H7 (cell line): Measurements from ENCODE around the gene HOMER3. TPM values are rescaled to one million over a fixed set of nuclear protein-coding genes. Genes with fewer than 3 reads are reported as not detected.
"Not testable (repeated sequence)": the region's sequence is repeated elsewhere in the genome, so short reads cannot be mapped to it uniquely, and the experiment has no call there.

Experiments used
- DNase-seq: peaks from one replicate; pipeline ENCODE4 v3.0.0; 2012
- H3K27me3 ChIP-seq: 2 replicates; pipeline ENCODE4 v1.6.0; 2011; ENCODE audit warnings: mild to moderate bottlenecking, low read length; ENCODE audit not compliant: control insufficient read depth, insufficient read depth
- H3K36me3 ChIP-seq: replicated peaks from 2 replicates; pipeline ENCODE4 v1.5.1; 2011; ENCODE audit warnings: low read length; ENCODE audit not compliant: control insufficient read depth, insufficient read depth
- H3K4me3 ChIP-seq: 2 replicates; pipeline ENCODE4 v1.5.1; 2011; ENCODE audit warnings: low read depth, mild to moderate bottlenecking, control low read depth, low read length, moderate library complexity; ENCODE audit not compliant: insufficient read depth
- total RNA-seq: library from RNA; depleted of rRNA; stranded (reverse); fragments of >200 nt; shearing (Covaris generic); gene quantifications from 2 replicates; pipeline ENCODE4 v1.2.3, GENCODE V29; 2014

HOMER3 gene
- total RNA-seq, 1 experiment from 2014 or later, result 25.1 TPM

DNA sequence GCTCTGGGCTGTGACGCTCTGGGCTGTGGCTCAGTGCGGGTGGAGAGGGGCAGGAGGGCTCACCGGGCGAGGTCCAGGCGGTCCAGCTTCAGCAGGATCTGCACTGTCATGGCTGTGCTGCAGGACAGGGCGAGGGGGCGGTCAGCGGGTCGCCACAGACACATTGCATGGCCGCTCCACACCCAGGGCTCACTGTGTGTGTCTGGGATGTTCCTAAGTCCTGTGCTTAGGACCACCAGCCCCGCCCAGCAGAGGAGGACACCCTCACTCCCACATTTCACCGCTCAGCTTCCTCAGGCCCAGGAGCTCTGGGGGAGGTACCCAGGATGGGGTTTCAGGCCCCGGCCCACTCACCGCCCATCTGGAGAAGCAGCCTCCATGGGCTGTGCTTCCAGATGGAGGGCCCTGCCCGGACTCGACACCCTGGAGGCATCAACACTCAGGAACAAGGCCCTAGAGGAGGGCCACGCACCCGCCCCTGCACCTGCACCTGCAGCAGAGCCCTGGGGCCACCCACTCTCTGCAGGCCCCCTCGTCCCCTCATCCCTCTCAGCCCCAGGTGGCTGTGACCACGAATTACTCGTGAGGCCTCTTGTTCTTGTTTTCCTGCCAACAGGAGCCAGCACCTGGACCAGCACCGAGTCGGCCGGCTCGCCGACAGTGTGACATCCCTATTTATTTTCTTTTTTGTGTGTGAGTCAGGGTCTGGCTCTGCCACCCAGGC lies 35.3 kb downstream of the HOMER3 start:
- H3K27me3 ChIP-seq, result no peaks in the 10 kb centered on the region
- no peak for DNase-seq
- no peak overlapping the region for H3K4me3 ChIP-seq
- no peaks in the 10 kb centered on the region; the same call in none of the 2 replicates for H3K36me3 ChIP-seq

DNA sequence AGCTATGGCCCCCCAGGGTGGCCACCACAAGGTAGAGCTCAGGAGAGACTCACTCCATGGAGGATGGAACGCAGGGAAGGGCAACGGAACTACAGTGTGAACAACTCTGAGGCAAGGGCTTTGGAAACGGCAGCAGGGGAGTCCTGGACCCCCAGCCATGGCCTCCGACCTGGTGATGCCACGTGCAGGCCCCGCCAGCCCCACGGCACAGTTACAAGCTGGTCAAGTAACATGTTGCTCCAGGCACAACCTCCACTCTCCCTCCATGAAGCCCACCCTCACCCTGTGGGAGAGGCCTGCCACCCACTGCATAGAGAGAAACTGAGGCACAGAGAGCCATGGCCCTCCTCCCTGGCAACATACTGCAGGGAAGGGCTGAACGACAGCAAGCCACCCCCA lies 36.0 kb downstream of the HOMER3 start:
- no peak overlapping the region for H3K4me3 ChIP-seq
- H3K27me3 ChIP-seq, result no peaks in the 10 kb centered on the region
- H3K36me3 ChIP-seq, result no peaks in the 10 kb centered on the region; the same call in none of the 2 replicates
- DNase-seq, result no peak

DNA sequence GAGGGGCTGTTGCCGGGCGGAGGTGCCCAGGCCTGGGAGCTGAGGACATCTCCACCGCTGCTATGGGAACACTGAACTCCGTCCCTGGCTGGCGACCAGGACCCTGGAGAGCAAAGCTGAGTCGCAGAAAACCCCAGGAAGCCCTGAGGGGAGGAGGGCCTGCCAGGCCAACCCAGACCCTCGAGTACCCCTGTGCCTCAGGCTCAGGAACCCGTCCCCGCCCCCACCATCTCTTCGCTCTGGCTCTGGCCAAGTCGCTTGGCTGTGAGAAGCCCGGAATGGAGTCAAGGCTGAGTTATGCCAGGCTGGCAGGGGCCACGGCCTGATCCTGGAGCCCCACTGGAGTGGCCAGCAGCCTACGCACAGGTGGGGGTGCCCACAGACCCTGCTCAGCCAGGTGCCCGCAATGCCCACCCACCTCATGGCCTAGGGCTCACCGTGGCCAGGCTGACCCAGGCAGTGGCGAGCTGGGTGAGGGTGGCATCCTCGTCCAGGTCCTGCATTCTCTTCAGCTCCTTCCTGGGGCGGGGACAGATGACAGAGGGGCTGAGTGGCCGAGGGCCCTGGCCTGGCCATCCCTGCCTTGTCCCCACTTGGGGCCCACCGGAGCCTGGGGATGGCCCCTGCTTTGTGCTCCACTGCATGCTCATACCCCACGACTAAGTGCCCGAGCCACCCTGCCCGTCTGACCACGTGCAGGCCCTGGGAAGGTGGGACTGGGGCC lies 36.5 kb downstream of the HOMER3 start:
- Histone ChIP-seq H3K27me3 (no peaks in the 10 kb centered on the region), H3K4me3 (no peak overlapping the region), H3K36me3 (no peaks in the 10 kb centered on the region; the same call in none of the 2 replicates)
- DNase-seq, result no peak

DNA sequence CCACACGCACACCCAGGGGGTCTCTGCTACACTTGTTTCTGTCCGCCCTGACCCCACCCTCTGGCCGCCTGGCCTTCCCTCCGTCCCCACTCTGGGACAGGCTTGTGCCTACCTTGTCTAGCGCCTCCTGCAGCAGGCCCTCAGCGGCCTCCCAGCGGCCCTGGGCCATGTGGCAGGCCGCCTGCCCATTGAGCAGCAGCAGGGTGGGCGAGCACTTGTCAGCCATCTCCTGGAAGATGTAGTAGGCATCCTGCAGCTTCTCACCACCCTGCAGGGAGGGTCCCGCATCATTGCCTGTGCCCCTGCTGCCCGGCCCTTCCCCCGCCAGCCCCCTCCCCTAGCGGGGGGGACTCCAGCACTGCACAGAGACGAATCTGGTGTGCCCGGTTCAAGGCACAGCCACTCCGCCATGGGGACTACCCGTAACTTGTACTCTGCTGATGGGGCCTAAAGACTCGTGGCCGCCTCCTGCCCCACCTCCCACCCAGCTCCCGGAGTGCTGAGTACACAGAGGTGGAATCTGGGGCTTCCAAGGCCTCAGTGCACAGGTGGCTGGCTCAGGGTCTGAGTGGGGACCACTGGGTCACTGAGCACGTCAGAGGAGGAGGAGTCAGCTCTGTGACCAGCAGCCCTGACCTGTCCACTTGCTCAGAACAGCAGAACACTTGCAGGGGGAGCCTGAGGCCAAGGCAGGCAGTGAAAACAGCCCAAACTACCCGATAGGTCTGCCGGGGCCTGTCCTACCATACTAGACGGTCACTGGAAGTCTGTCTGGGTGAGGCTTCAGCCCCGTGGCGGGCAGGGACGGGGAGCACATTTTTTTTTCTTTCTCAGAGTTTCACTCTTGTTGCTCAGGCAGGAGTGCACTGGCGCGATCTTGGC lies 37.6 kb downstream of the HOMER3 start:
- DNase-seq, result no peak
- no peak overlapping the region for H3K4me3 ChIP-seq

DNA sequence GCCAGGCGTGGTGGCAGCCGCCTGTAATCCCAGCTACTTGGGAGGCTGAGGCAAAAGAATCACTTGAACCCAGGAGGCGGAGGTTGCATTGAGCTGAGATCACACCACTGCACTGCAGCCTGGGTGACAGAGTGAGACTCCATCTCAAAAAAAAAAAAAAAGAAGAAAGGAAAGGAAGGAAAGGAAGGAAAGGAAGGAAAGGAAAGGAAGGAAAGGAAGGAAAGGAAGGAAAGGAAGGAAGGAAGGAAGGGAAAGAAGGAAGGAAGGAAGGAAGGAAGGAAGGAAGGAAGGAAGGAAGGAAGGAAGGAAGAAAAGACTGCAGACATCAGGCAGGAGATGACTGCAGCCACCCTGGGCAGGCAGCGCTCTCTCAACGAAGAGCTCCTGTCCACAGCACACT lies 38.5 kb downstream of the HOMER3 start:
- not testable (repeated sequence) for DNase-seq, H3K4me3 ChIP-seq, H3K36me3 ChIP-seq, H3K27me3 ChIP-seq

More for the DNA sequence above, 37.6 kb downstream of the HOMER3 start:
- Histone ChIP-seq H3K27me3 (no peaks in the 10 kb centered on the region), H3K36me3 (no peaks in the 10 kb centered on the region; the same call in none of the 2 replicates)

DNA sequence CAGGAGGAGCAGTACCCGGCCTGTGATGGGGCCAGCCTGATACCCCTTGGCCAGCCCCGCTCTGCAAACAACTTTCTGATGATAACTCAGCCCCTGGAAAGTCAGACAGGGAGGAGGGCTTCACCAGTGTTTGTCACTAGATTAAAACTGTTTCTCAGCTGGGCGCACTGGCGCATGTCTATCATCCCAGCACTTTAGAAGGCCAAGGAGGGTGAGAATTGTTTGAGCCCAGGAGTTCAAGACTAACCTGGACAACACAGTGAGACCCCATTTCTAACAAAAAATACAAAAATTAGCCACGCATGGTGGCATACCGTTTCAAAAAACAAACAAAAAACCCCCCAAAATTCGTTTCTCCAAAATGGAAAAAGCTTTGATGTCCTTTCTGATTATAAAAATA lies 39.5 kb downstream of the HOMER3 start:
- Histone ChIP-seq H3K4me3 (no peak overlapping the region), H3K36me3 (no peaks in the 10 kb centered on the region; the same call in none of the 2 replicates), H3K27me3 (peaks cover 2% of the 10 kb centered on the region; the same call in 1 of the 2 replicates)
- DNase-seq, result no peak

DNA sequence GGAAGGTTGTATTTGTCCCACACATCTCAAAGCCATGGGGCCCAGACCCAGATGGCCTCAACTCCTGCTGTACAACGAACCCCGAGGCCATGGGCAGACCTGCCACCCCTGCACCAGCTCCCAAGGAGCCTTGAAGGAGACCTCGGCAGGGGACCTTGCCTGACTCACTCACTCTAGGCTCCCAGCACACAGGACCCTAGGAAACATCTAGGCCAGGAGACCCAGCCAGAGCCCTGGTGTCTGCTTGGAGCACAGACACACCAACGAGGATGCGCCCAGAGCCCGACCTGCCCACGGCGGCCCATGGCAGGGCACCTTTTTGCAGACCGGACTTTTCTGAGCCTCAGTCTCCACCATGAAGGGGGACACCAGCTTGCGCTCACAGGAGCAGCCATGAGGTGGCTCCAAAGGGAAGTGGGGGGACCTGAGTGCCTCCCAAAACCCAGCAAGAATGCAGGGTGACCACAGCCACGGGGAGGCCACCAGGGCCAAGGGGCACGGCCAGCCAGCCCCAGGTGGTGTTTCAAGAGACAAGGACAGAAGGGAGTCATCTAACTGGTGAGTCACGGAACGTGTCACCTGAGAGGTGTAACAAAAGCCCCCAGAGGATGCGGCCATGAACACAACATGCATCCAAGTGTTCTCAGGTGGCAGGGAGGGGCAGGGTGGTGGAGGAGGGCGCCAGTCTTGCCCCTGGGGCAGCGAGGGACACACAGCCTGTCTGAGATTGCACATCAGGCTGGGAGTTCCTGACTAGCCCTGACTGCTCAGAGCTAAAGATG lies 40.1 kb downstream of the HOMER3 start:
- no peak overlapping the region for H3K4me3 ChIP-seq
- peaks cover 4% of the 10 kb centered on the region; the same call in 1 of the 2 replicates for H3K27me3 ChIP-seq
- H3K36me3 ChIP-seq, result no peaks in the 10 kb centered on the region; the same call in none of the 2 replicates
- DNase-seq, result no peak

DNA sequence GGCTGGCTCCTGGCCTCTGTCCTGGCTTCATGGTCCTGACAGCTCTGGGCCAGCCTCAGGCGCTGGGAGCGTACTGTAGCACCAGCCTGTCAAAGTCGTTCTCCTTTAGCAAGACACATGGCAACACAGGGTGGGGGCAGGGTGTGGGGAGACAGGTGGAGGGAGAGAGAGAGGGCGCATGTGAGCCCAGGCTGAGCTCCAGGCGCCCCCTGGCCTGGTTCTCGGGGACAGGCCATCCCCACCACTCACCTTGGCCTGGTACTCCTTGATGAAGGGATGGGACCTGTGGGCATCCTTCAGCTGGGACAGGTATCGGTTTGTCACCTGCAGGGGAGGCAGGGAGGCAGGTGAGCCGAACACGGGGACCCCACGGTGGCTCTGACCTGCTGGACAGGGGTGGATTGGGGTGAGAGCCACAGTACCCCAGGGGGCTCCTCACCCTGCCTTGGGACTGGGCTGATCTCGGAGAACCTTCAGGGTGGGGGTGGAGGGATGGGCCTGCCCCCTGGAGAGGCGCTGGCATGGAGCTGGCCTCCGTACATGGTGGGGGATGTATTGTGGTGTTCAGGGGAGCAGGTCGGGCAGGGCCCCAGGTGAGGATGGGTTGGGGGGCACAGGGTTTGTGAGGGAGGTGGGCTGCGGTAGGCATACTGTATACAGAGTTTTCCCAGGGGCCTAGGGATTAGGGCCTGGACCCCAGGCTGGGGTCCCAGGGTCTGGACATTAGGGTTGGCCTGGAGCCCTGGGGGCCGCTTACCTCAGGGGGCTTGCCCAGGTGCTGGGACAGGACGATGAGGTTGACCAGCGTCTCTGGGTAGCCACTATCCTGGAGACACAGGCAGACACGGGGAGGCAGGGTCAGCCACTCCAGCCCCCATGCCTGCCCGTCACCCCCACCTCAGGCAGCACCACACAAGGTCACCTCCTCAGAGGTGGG lies 41.1 kb downstream of the HOMER3 start:
- no peak for DNase-seq
- H3K36me3 ChIP-seq, result no peaks in the 10 kb centered on the region; the same call in 1 of the 2 replicates
- H3K4me3 ChIP-seq, result no peak overlapping the region
- peaks cover 12% of the 10 kb centered on the region; the same call in 1 of the 2 replicates for H3K27me3 ChIP-seq

DNA sequence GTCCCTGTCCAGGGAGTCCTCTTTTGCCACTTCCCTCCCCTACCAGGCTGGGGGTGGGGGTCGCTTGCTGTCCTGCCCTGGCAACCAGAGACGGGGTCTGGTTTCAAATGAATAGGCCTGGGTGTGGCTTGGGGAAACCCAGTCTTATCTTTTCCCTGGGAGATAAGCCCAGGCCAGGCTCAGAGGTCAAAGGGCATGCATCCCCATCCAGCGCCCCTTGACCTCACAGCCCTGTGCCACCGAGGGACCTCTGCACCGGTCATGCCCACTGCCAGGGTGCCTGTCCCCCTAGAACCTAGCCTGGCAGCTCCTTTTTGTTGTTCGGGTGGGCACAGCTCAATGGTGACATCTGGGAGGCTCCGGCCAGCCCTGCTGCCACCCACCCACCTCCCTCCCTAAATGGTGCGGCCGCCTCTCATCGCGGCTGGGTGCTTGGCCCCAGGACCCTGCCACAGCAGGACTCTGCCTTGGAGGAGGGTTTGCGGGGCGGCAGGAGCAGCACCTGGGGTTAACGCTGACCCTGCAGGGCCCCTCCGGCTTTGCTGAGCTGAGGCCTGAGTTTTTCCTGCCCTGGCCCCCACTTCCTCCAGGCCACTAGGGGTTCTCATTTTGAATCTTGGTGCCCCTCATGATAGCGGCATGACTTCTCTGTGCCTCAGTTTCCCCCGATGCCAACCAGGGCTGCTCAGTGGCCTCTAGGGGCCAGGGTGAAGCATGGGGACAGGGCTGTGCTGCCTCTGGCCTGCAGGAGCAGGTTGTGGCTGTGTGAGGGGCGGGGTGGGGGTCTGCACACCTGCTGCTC lies 42.2 kb downstream of the HOMER3 start:
- Histone ChIP-seq H3K4me3 (no peak overlapping the region), H3K27me3 (peaks cover 16% of the 10 kb centered on the region; the same call in 1 of the 2 replicates), H3K36me3 (no peaks in the 10 kb centered on the region; the same call in 1 of the 2 replicates)
- peak; percentile 70 for DNase-seq

DNA sequence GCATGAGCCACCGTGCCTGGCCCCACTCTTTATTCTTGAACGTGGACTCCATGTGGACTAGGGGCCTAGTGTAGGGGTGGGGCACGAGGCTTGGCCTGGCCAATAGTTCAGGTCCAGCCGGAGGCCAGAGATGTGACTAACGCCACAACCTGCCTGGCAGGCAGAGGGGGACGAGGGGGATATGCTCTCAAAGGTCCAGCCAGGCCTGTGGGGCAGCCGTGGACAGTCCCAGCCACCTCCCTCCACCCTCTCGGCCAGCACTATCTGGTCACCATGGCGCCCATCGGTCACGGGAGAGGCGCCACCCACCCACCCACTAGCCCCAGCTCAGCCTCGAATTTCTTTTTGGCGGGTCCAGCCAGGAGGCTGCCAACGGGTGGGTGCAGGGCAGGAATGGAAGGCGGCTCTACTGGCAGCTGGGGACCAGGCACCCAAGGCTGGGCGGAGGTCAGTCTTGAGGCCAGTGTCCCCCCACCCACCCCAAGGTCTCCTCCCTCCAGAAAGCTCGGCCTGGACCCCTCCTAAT lies 42.9 kb downstream of the HOMER3 start:
- DNase-seq, result no peak
- H3K4me3 ChIP-seq, result no peak overlapping the region

DNA sequence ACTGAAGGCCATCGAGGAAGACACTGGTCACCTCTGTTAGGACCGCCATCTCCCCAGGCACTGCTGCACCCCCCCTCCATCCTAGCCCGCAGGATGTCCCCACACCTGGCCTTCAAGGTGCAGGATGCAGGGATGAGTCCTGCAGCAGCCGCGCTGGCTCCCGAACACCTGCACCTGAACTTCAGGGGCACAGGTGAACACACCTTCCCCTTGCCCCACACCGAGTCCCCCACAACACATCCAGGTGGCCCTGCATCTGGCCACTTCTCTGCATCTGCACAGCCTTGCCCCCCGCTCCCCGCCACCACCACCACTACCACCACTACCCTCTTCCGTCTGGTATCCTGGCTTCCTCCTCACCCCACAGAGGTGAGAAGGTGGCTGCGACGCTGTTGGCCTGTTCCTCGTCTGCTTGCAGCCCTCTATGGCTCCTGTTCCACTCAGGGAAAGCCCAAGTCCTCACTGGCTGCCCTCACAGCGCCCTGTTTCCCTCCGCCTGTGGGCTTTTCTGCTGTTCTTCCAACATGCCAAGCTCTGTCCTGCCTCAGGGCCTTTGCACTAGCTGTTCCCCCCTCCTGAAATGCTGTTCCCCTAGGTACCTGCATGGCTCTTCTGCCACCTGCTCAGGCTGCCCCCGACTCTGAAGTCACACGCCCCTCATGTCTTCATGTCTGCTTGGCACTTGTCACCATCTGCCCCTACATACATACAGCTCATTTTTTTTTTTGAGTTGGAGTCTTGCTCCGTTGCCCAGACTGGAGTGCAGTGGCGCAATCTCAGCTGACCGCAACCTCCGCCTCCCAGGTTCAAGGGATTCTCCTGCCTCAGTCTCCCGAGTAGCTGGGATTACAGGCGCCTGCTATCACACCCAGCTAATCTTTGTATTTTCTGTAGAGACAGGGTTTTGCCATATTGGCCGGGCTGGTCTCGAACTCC lies 43.7 kb downstream of the HOMER3 start:
- DNase-seq, result no peak
- Histone ChIP-seq H3K36me3 (no peaks in the 10 kb centered on the region; the same call in none of the 2 replicates), H3K4me3 (no peak overlapping the region), H3K27me3 (peaks cover 16% of the 10 kb centered on the region; the same call in 1 of the 2 replicates)

More for the DNA sequence above, 42.9 kb downstream of the HOMER3 start:
- H3K27me3 ChIP-seq, result peaks cover 16% of the 10 kb centered on the region; the same call in 1 of the 2 replicates
- no peaks in the 10 kb centered on the region; the same call in 1 of the 2 replicates for H3K36me3 ChIP-seq
